A549 treated with AZD9567 at 1 μM for 4 hours (cell line): ENCODE measurements around the gene SERTAD1. TPM values are rescaled to one million over a fixed set of nuclear protein-coding genes. Genes with fewer than 3 reads are reported as not detected.

ENCODE experiments used
- total RNA-seq: library from RNA; stranded (reverse); fragments of 200-300 nt; extraction: Qiagen RNA extraction; gene quantifications from 5 replicates; pipeline ENCODE4 v1.2.3, GENCODE V29; 2022; ENCODE audit not compliant: insufficient read depth

SERTAD1 gene
- 24.0 to 53.9 TPM (median 42.9 TPM) in 5 replicates for total RNA-seq

GRCh38 chr19:40425450-40426287 is at the start of gene SERTAD1:
SERTAD1 (minus strand) TSS chr19:40425992; CDS start chr19:40423546, 2,446 bp downstream.

GRCh38 chr19:40466985-40467734 is 41.4 kb upstream of the SERTAD1 start, which contains the start of gene SPTBN4:
SPTBN4 (plus strand) TSS chr19:40467001; CDS start chr19:40472622, 5,621 bp downstream.

GRCh38 chr19:40465557-40466218 is 39.9 kb upstream of the SERTAD1 start, which contains the start of gene BLVRB:
BLVRB (minus strand) TSS chr19:40465745; CDS start chr19:40465688, 57 bp downstream.

GRCh38 chr19:40444000-40444824 is 18.4 kb upstream of the SERTAD1 start, which contains the start of gene SERTAD3:
SERTAD3 (minus strand) TSS chr19:40444335; CDS start chr19:40442080, 2,255 bp downstream.

GRCh38 chr19:40413291-40413845 is 12.4 kb downstream of the SERTAD1 start, which contains the start of gene PRX:
PRX (minus strand) TSS chr19:40413378; CDS start chr19:40407932, 5,446 bp downstream.

GRCh38 chr19:40390084-40390742 is 35.6 kb downstream of the SERTAD1 start, which contains the start of gene HIPK4:
HIPK4 (minus strand) TSS chr19:40390181; CDS start chr19:40389902, 279 bp downstream.

Other genes starting within 250 kb of the SERTAD1 start
- 5.7 to 13.7 TPM (median 12.8 TPM) in 5 replicates for gene MAP3K10, start 234.6 kb downstream of the SERTAD1 start, total RNA-seq
- 0.37 to 0.94 TPM (median 0.56 TPM) in 4 of 5 replicates, not detected in the other for gene TTC9B, start 207.6 kb downstream of the SERTAD1 start, total RNA-seq
- gene CCNP, start 199.3 kb downstream of the SERTAD1 start, total RNA-seq = 0.11 to 0.31 TPM (median 0.22 TPM) in 4 of 5 replicates, not detected in the other
- 124 to 171 TPM (median 166 TPM) in 5 replicates for gene AKT2, start 140.6 kb downstream of the SERTAD1 start, total RNA-seq
- 32.0 to 59.7 TPM (median 33.8 TPM) in 5 replicates for gene C19orf47, start 77.6 kb downstream of the SERTAD1 start, total RNA-seq
- 263 to 323 TPM (median 272 TPM) in 5 replicates for gene PLD3, start 77.3 kb downstream of the SERTAD1 start, total RNA-seq
- 0.27 to 0.35 TPM (median 0.31 TPM) in 4 of 5 replicates, not detected in the other for gene HIPK4, start 35.8 kb downstream of the SERTAD1 start, total RNA-seq
- 1.4 to 1.6 TPM (median 1.5 TPM) in 5 replicates for gene PRX, start 12.6 kb downstream of the SERTAD1 start, total RNA-seq
- 25.6 to 45.7 TPM (median 37.6 TPM) in 5 replicates for gene SERTAD3, start 18.3 kb upstream of the SERTAD1 start, total RNA-seq
- gene BLVRB, start 39.8 kb upstream of the SERTAD1 start, total RNA-seq = 240 to 363 TPM (median 318 TPM) in 5 replicates
- gene SPTBN4, start 41.0 kb upstream of the SERTAD1 start, total RNA-seq = 0.32 to 0.72 TPM (median 0.52 TPM) in 5 replicates
- gene SHKBP1, start 150.9 kb upstream of the SERTAD1 start, total RNA-seq = 125 to 139 TPM (median 133 TPM) in 5 replicates
- 35.2 to 57.9 TPM (median 54.8 TPM) in 5 replicates for gene LTBP4, start 175.4 kb upstream of the SERTAD1 start, total RNA-seq